OCI-LY3 (cell line): ENCODE data around the gene ARL2BP.
"Not testable (repeated sequence)": the region's sequence is repeated elsewhere in the genome, so short reads cannot be mapped to it uniquely, and the experiment has no call there.

Experiments used
- H2AFZ ChIP-seq: fragments of 200-600, 300-600 bp; shearing (Covaris generic); 2 replicates; pipeline ENCODE4 v1.6.0; 2014; ENCODE audit warnings: antibody characterized with exemption, low read depth, low read length
- H3K27ac ChIP-seq: fragments of 200-600, 300-600 bp; sonication (generic); 2 replicates; pipeline ENCODE4 v1.5.1; 2014; ENCODE audit warnings: mild to moderate bottlenecking, low read length, moderate library complexity, mixed read lengths
- H3K27me3 ChIP-seq: fragments of 200-600, 300-600 bp; sonication (generic); 2 replicates; pipeline ENCODE4 v1.6.1; 2014; ENCODE audit warnings: low read depth, low read length, mixed read lengths
- H3K36me3 ChIP-seq: fragments of 200-600, 300-600 bp; sonication (generic); replicated peaks from 2 replicates; pipeline ENCODE3; 2014; ENCODE audit warnings: low read depth, low read length, mixed read lengths
- H3K4me1 ChIP-seq: fragments of 300-600, 200-600 bp; sonication (generic); 2 replicates; pipeline ENCODE4 v1.6.1; 2014; ENCODE audit warnings: low read length, mixed read lengths
- H3K4me2 ChIP-seq: fragments of 200-600, 300-600 bp; sonication (generic); 2 replicates; pipeline ENCODE4 v1.6.1; 2014; ENCODE audit warnings: low read length, mixed read lengths
- H3K4me3 ChIP-seq: fragments of 300-600, 200-600 bp; sonication (generic); 2 replicates; pipeline ENCODE4 v1.5.1; 2014; ENCODE audit warnings: antibody characterized with exemption, mild to moderate bottlenecking, low read length, moderate library complexity
- H3K79me2 ChIP-seq: fragments of 300-600, 200-600 bp; shearing (Covaris generic); 2 replicates; pipeline ENCODE4 v1.6.1; 2014; ENCODE audit warnings: mild to moderate bottlenecking, low read length, mixed read lengths
- H3K9ac ChIP-seq: fragments of 300-600, 200-600 bp; shearing (Covaris generic); 2 replicates; pipeline ENCODE4 v1.6.0; 2014; ENCODE audit warnings: mild to moderate bottlenecking, low read length, moderate library complexity
- H3K9me3 ChIP-seq: fragments of 200-600, 300-600 bp; shearing (Covaris generic); 2 replicates; pipeline ENCODE4 v1.6.1; 2014; ENCODE audit warnings: low read length, mixed read lengths; ENCODE audit not compliant: insufficient read depth
- H4K20me1 ChIP-seq: fragments of 200-600, 300-600 bp; sonication (generic); 2 replicates; pipeline ENCODE4 v1.6.1; 2016; ENCODE audit warnings: low read length, mixed read lengths; ENCODE audit not compliant: insufficient read depth
- CTCF ChIP-seq: fragments of 200-600, 300-600 bp; sonication (generic); IDR thresholded peaks from 2 replicates; pipeline ENCODE4 v1.5.1; 2014; ENCODE audit warnings: antibody characterized with exemption, low read length, low read depth
- EZH2phosphoT487 ChIP-seq: fragments of 200-600 bp; shearing (Covaris generic); IDR thresholded peaks from 2 replicates; pipeline ENCODE4 v1.6.1; 2018; ENCODE audit warnings: antibody characterized with exemption, mixed run types, low read depth

The ARL2BP gene

GRCh38 chr16:57273359-57273758 is 28.3 kb downstream of the ARL2BP start:
- Histone ChIP-seq H3K27ac (no peak overlapping the region), H3K79me2 (no peaks in the 10 kb centered on the region), H3K9ac (no peak overlapping the region), H3K9me3 (no peaks in the 10 kb centered on the region), H2AFZ (no peak overlapping the region), H3K4me3 (no peak overlapping the region), H4K20me1 (no peaks in the 10 kb centered on the region), H3K36me3 (no peaks in the 10 kb centered on the region), H3K4me2 (no peak overlapping the region), H3K4me1 (peaks cover 22% of the 10 kb centered on the region), H3K27me3 (peaks cover under 1% of the 10 kb centered on the region)
- TF ChIP-seq CTCF, result no peak
- TF ChIP-seq EZH2phosphoT487, result no peak

GRCh38 chr16:57273826-57274225 is 28.8 kb downstream of the ARL2BP start:
- Histone ChIP-seq H3K9me3 (no peaks in the 10 kb centered on the region), H3K27ac (no peak overlapping the region), H3K4me1 (peaks cover 22% of the 10 kb centered on the region), H3K9ac (no peak overlapping the region), H3K27me3 (peaks cover 5% of the 10 kb centered on the region), H4K20me1 (no peaks in the 10 kb centered on the region), H3K4me3 (no peak overlapping the region), H3K79me2 (no peaks in the 10 kb centered on the region), H3K36me3 (no peaks in the 10 kb centered on the region), H3K4me2 (no peak overlapping the region), H2AFZ (no peak overlapping the region)
- TF ChIP-seq EZH2phosphoT487, result no peak
- no peak for TF ChIP-seq CTCF

GRCh38 chr16:57275946-57276345 is 30.9 kb downstream of the ARL2BP start:
- H3K4me3 ChIP-seq, H3K9ac ChIP-seq, H4K20me1 ChIP-seq, H3K27ac ChIP-seq, H2AFZ ChIP-seq, H3K9me3 ChIP-seq, H3K4me2 ChIP-seq, H3K79me2 ChIP-seq, H3K36me3 ChIP-seq: not testable (repeated sequence)
- Histone ChIP-seq H3K4me1 (peaks cover 15% of the 10 kb centered on the region), H3K27me3 (peaks cover 15% of the 10 kb centered on the region)

- Histone ChIP-seq H3K27ac (no peak overlapping the region), H4K20me1 (no peaks in the 10 kb centered on the region), H3K4me3 (no peak overlapping the region), H2AFZ (no peak overlapping the region), H3K27me3 (peaks cover 16% of the 10 kb centered on the region), H3K4me2 (0 out of 2 replicates have a peak overlapping the region, but pooled peaks have one; percentile 3), H3K9me3 (no peaks in the 10 kb centered on the region), H3K9ac (no peak overlapping the region), H3K79me2 (no peaks in the 10 kb centered on the region), H3K4me1 (peaks cover 15% of the 10 kb centered on the region), H3K36me3 (no peaks in the 10 kb centered on the region)
- TF ChIP-seq EZH2phosphoT487 (no peak), CTCF (no peak)
Measured at GRCh38 chr16:57276596-57276995, 31.5 kb downstream of the ARL2BP start.

- H3K4me2 ChIP-seq, result peak overlapping the region; percentile 34; the same call in 1 of the 2 replicates
- no peak overlapping the region for H2AFZ ChIP-seq
- TF ChIP-seq EZH2phosphoT487, result no peak
- no peak for TF ChIP-seq CTCF
- H3K4me3 ChIP-seq, result no peak overlapping the region
- H3K9me3 ChIP-seq, result no peaks in the 10 kb centered on the region
- no peaks in the 10 kb centered on the region for H3K36me3 ChIP-seq
- no peak overlapping the region for H3K9ac ChIP-seq
- H3K27me3 ChIP-seq, result peaks cover 16% of the 10 kb centered on the region
- H3K27ac ChIP-seq, result no peak overlapping the region
- peaks cover 15% of the 10 kb centered on the region for H3K4me1 ChIP-seq
- H4K20me1 ChIP-seq, result no peaks in the 10 kb centered on the region
- no peaks in the 10 kb centered on the region for H3K79me2 ChIP-seq
Measured at GRCh38 chr16:57277586-57277985, 32.5 kb downstream of the ARL2BP start.
